Measurements from ENCODE around the gene PRG2.

The PRG2 gene

DNA sequence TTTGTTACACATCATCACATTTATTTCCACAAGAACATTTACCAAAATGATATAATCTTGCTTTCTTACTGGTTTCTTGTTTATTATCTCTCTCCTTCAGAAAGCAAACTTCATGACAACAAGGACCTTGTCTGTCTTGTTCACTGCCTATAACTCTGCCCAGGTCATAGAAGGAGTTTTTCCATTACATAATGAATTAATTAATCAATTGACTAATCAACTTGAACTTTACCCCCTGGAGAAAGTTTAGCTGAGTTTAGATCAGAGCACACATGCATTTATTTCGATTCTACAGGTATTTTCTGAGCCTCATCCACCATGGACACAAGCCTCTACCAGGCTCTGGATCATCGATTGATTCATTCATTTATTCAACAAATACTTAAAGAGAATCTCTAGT, 6.3 kb upstream of the PRG2 start:
- DNase-seq (ENCODE audit: low read depth in 2 of 2) = no peak

GRCh38 chr11:57395905-57396623, 5.6 kb upstream of the PRG2 start:
- DNase-seq (ENCODE audit: low read depth in 2 of 2) = no peak

GRCh38 chr11:57394203-57394965, 3.9 kb upstream of the PRG2 start:
- no peak for DNase-seq (ENCODE audit: low read depth in 2 of 2)

DNA sequence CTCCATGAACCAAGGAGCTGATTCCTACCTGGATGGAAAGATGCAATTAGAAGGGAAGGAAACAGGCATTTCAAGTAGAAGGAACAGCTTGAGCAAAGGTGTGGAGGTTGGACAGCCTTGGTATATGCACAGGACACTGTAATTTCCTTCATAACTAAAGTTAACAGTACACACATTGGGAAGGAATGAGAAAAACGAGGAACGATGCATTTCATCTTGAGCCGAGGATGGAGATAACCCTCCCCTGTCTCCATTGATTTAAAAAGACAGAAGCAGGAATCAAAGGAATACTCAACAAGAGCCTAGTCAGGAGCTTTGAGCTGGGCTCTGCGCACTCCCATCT, 2.3 kb upstream of the PRG2 start:
- no peak for DNase-seq (ENCODE audit: low read depth in 2 of 2)

GRCh38 chr11:57392066-57392762, 1.8 kb upstream of the PRG2 start:
- DNase-seq (ENCODE audit: low read depth in 2 of 2) = no peak

DNA sequence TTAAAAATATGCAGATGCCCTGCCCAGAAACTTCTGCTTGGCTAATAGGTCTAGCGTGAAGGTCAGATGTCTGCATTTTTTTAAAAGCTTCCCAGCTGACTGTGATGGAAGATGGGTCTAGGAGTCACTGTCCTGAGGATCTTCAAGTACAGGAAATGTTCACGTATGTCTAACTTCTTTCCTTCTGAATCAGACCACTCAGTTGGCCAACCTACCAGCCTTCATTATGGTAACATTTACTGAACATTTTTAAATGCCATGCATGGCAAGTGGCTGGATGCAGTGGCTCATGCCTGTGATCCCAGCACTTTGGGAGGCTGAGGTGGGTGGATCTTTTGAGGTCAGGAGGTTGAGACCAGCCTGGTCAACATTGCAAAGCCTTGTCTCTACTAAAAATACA, 1.1 kb upstream of the PRG2 start:
- no peak for DNase-seq (ENCODE audit: low read depth in 2 of 2)

GRCh38 chr11:57391111-57391510, 661 bp upstream of the PRG2 start:
- DNase-seq (ENCODE audit: low read depth in 2 of 2) = no peak

DNA sequence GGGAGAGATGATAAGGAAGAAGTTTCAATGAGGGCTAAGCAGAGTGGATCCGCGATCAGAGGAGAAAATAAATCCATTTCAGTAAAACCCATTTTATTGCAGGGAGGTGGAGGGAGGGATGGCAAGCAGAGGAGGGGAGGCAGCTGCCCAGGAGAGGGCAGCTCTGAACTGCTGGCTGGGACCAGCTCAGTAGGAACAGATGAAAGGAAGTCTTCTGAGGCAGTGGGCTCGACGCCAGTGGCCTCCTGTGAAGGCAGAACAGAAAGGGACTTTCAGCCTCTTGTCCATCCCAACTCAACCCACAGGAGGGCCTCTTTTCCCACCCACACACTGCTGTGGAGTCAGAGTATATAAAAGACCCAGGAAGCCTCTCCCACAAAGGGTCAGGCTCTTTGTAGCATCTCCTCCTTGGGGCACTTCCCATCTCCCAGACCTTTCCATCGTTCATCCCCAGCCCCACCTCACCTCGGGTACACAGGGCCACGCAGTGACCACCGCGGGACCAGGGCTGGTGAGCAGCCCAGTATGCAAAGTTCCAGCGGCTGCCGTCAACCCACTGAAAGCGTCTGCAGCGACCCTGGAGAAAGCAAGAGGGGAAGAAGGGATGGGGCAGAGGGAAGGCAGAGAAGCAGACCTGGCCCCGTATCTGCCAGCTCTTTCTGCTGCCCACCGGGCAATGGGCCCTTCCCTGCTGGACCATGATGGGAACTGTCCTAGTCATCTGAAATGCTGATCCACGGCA, 3.0 kb downstream of the PRG2 start:
- no peak for DNase-seq (ENCODE audit: low read depth in 2 of 2)

DNA sequence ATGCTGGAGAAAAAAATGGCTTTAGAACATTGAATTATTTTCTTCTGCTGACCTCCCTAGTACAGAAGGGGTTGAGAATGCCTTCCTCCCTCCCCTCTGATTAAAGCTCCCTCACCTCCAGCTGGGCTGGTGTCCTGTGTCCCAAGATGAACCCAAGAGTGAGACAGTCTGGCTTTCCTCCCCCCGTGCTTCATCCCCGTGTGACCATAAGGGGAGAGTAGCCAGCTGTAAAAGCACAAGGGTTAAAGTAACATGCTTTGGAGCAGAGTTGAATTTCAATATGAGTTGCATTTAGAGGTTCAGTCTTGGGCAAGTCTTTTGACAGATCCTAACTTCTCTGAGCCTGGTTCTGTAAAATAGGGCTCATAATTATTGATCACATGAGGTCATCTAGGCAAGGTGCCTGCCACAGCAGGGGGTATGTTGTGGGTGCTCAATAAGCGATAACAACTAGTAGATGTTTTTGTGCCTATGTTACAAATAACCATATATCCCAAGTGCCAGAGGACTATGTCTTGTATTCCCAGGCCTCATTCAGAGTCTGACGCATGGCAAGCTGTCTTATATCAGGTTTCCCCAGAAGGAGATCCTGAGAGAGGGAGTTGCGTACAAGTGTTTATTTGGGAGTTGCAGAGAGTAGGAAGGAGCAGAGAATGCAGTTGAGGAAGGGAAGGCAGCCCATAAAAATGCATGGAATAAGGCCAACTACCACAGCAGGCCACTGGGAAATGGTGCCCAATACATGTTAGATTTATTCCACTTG, 4.1 kb downstream of the PRG2 start:
- no peak for DNase-seq (ENCODE audit: low read depth in 2 of 2)

GRCh38 chr11:57380975-57381374, 9.5 kb downstream of the PRG2 start, which contains the start of gene PRG3:
TSS of gene PRG3 (minus strand) at chr11:57381150. CDS start at chr11:57380708, 442 bp downstream.
- no peak for DNase-seq (ENCODE audit: low read depth in 2 of 2)

DNA sequence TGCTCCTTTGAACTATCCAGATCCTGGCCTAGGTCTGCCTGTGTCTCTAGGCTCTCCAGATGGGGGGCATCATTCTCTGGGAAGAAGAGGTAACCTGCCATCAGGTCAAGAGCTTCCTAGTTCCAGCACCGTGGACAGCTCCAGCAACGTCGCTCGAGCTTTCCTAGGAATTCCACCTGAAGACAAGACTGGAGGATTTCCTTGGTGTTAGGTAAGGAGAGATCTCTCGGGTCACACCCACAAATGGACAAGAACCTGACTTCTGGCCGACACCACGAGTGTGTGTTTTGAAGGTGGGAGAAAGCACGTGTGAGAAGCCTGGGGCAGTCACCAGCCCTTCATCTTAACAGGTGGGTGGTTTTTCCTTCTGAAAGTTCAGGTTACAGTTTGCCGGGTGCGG, 10.7 kb downstream of the PRG2 start:
- no peak for DNase-seq (ENCODE audit: low read depth in 2 of 2)

DNA sequence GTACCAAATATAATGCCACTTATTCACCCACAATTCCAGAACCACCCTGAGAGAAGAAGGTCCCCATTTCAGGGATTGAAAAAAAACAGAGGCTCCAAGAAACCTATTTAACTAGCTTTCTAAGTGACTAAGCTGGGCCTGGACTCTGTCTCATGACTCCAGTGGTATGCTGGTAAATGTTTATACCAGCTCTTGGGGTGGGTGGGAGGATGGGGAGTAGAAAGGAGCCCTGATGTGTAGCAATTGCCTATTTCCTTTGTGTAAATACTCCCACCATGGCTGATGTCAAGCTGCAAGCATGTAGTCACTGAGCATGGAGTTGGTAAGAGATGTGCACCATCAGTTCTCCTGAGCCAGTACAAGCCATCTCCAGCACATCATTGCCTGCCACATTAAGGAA, 12.3 kb downstream of the PRG2 start:
- DNase-seq (ENCODE audit: low read depth in 2 of 2) = no peak

DNA sequence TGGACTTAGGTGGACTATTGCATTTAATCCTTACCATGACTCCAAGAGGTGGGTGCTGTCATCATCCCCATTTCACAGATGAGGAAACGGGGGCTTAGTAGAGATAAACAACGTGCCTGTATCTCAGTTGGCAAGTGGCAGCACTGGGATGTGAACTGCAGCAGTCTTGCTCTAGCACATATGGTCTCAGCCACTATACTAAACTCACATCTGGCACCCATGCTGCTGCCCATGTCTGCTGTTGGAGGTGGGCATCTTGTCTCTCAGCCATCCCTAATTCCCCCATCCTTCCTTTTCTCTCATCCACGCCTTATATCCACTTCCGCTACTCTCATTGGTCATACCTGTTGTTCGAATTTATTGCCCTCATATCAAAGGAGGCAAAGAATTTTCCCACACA, 13.3 kb downstream of the PRG2 start:
- no peak for DNase-seq (ENCODE audit: low read depth in 2 of 2)

- DNase-seq (ENCODE audit: low read depth in 2 of 2) = no peak
Observed at GRCh38 chr11:57376095-57377090, 14.1 kb downstream of the PRG2 start.

DNA sequence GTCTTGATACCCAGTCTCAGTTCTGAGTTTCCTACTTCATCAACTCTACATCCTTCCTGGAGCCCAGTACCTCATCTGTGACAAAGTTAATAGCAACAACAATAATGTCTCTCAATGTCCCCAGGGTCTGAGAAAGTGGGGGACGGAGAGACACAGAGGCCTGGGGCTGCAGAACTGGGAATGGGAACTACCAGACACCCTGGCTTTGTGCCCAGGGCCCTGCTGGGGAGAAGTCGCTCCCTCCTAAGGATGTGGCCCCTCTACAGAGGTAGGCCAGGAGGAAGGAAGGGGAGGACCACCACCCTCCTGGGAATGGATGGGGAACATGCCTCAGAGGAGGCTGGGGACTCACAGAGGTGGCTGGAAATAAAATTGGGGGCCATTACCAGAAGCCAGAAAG, 15.0 kb downstream of the PRG2 start:
- DNase-seq (ENCODE audit: low read depth in 2 of 2) = no peak

DNA sequence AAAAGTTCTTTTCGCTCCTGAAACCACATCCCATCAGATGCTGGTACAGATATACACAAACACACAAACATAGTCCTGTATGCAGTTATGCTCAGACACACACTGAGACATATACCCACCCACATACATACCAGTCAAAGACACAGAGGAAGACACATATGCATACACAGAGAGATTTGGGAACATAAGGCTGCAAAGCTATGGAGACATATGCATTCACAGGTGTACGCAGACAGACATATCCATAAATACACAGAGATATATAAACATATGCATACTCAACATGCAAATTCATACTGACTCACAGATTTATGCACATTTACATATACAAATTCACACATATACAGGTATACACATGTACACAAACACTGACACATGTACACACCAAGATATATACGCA, 15.5 kb downstream of the PRG2 start:
- DNase-seq (ENCODE audit: low read depth in 2 of 2) = no peak

GRCh38 chr11:57373146-57373545, 17.3 kb downstream of the PRG2 start:
- no peak for DNase-seq (ENCODE audit: low read depth in 2 of 2)

GRCh38 chr11:57370941-57371340, 19.5 kb downstream of the PRG2 start:
- no peak for DNase-seq (ENCODE audit: low read depth in 2 of 2)

GRCh38 chr11:57370251-57370650, 20.2 kb downstream of the PRG2 start:
- no peak for DNase-seq (ENCODE audit: low read depth in 2 of 2)

GRCh38 chr11:57368845-57369232, 21.6 kb downstream of the PRG2 start:
- DNase-seq (ENCODE audit: low read depth in 2 of 2) = no peak
